HG02642 (cell line): ENCODE results near the gene HMGA1.

Experiments
- ATAC-seq: cut with Tn5 transposase; IDR thresholded peaks from one replicate; pipeline ENCODE4 v1.9.1; 2021; ENCODE audit warnings: mild to moderate bottlenecking; ENCODE audit not compliant: unreplicated experiment, poor library complexity

Gene HMGA1

DNA sequence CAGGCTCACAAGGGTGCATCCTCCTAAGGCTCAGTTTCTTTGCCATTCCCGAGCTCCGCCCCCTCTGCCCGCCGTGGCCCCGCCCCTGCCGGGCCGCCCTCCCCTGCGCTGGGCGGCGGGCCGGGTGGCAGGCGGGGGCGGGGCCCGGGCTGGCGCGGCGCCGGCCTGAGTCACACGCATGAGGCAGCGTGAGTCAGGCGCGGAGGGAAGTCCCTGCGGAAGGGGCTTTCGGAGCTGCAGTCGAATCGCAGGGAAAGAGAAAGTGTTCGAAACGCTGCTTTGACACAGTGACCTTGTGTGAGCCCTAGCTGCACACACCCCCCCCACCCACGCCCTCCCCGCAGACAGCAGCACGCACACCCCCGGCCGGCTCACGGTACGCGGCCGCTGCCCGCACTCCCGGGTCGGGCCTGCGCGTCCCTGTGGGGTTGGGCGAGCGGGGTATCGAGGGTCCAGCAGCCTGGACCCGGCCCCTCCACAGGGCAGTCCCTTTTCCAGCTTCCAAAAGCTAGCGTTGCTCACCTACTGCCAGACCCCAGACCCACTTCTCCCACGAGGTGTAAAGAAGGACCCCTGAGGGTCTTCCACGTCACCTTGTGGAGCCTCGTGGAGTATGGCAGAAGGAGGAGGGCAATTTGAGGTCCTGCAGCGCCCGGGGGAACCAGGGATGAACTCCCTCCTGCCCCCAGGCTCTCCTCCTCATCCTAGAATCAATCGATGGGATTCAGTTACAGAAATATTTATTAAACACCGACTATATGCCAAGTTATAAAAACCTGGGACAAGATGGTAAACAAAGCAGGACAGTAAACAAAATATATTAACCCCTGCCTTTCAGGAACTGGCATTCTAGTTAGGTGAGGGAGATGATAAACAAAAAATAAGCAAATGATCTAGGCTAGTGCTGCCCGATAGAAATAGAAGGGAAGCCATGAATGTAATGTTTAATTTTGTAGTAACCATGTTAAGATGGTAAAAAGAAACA is 12.4 kb upstream of the HMGA1 start:
- peak; percentile 91 for ATAC-seq

- ATAC-seq = no peak
Measured at GRCh38 chr6:34225551-34225950, 11.1 kb upstream of the HMGA1 start.

- ATAC-seq = no peak
Measured at GRCh38 chr6:34226066-34226465, 10.6 kb upstream of the HMGA1 start.

GRCh38 chr6:34226731-34227586 is 9.7 kb upstream of the HMGA1 start:
- ATAC-seq = no peak

GRCh38 chr6:34227761-34228421 is 8.8 kb upstream of the HMGA1 start:
- ATAC-seq = no peak

DNA sequence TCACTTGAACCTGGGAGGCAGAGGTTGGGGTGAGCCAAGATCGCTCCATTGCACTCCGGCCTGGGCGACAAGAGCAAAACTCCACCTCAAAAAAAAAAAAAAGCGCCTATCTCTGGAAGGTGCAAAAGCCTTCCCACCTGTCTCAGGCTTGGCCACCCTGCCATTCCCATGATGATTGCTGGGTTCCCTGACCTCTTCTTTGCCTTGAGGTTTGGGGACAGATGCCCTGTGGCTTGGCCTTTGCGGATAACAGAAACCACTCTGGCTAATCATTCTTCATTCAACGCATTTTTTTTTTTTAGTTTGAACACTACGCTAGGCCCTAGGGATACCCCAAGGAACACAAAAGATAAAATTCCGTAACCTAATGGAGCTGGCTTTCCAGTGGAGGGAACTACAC is 6.8 kb upstream of the HMGA1 start:
- no peak for ATAC-seq

DNA sequence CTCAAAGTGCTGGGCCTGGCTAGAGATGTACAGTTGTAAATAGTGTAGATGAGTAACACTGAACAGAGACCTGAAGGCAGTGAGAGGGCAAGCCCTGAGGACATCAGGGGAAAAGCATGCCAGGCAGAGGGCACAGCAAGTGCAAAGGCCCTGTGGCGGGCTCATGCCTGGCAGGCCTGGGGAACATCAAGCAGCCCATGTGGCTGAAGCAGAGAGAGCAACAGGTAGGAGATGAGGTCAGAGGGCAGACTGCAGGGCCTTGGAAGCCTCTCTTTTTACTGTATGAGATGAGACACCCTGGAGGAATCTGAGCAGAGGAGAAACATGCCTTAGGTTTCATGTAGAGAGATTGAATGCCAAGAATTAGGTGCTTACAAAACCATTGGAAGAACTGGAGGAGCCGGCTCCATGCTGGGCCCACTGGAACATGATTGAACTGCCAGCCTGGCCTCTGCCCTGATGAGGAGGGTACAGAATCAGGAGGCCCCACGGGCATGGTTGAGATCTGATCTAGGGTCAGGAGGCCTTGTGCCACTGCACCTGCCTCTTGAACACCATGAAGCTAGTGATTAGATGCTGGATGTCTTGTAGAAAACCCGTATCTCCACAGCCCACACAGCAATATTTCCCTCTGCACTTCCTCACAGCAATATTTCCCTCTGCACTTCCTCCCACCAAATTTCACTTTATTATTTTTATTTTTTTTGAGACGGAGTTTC is 5.9 kb upstream of the HMGA1 start:
- no peak for ATAC-seq

DNA sequence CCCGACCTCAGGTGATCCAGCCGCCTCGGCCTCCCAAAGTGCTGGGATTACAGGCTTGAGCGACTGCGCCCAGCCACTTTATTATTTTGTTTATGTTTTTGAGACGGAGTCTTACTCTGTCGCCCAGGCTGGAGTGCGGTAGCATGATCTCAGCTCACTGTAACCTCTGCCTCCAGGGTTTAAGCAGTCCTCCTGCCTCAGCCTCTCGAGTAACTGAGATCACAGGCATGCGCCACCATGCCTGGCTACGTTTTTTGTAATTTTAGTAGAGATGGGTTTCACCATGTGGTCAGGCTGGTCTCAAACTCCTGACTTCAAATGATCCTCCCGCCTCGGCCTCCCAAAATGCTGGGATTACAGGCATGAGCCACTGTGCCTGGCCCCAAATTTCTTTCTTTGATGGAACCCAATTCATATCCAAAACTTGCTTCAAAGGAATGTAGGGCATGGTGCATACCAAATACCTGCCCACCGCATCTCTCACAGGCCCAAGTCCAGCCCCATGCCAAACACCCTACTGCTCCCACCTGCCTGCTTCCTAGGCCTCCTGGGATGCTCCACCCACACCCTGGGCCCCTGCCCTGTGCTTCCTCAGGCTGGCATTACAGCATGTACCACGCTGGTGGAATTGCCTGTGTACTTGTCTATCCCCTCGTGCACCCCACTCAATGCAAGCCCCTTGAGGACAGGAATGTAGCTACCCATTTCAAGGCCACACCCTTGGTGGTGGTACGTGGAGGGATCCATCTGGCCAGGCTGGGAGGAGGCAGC is 4.9 kb upstream of the HMGA1 start:
- ATAC-seq = no peak

- ATAC-seq = no peak
Measured at GRCh38 chr6:34232901-34233300, 3.8 kb upstream of the HMGA1 start.

DNA sequence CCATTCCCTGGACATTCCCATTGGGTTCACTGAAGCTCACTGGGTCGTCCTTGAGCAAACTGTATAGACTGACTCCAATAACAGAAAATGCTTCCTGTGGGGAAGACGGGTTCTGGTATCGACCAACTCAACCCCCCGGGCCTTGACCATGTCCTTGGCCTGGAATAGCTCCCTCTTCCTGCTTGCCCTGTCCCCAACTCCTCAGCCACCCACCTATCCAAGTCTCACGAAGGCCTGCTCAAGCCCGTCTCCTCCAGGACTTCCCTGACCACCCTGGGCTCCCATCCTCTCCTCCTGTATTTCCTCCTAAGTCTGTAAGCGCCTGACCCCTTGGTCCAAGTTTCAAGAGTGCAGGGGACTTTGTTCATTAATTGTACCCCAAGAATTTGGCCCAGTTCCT is 2.8 kb upstream of the HMGA1 start:
- ATAC-seq = no peak

GRCh38 chr6:34234667-34235306 is 1.9 kb upstream of the HMGA1 start:
- no peak for ATAC-seq

DNA sequence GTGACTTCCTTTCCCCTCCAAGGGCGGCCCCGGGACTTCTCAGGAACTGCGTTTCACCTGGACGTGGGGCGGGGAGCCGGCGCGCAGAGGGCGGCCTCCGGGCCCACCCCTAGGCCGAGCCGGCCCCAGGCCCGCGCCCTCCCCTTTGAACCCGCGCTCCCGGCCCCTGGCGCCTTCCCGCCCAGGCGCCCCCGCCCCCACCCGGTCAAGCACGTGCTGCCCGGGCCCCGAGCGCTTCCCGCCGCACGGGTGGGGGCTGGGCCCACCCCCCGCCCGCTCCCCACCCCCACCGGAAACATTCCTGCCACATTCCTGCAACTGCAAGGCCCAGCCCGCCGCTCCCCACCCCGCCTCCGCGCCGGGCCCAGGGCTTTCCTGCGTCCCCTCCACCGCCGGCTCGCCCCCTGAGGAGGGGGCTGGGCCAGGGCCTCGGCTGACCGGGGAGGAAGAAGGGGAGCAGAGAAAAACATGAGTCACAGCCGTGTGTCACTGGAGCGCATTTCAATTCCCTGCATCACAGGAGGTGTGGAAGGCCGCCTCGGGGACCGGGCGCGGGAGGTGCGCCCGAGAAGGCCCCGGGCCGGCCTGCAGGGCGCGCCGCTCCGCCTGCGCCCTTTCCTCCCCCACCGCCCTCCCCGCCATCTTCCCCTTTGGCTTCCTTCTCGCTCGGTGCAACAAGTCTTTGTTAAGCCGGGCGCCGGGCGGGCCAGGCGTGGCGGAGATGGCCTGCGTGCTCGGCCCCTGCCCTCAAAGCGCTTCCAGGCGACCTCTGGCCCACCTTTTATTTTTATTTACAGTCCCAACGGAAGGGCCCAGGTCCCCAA is 1.2 kb upstream of the HMGA1 start:
- no peak for ATAC-seq

GRCh38 chr6:34236131-34236442 is 586 bp upstream of the HMGA1 start:
- peak; percentile 1 for ATAC-seq

DNA sequence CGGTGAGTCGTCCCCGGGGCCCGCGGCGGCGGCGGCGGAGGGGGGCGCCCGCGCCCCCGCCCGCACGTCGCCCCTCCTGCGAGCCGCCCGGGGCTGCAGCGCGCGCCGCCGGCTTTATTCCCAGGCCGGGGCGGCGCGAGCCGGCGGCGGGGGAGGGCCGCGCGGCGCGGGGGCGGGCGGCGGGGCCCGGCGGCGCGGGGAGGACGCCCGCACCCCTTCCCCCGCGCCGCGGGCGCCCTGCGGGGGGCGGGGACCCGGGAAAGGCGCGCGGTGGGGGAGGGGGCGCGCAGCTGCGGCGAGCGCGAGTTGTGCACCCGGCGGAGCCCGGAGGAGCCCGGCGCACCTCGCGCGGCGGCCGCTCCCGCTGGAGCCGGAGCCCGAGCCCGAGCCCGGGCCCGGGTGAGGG is 646 bp downstream of the HMGA1 start:
- peak; percentile 15 for ATAC-seq

DNA sequence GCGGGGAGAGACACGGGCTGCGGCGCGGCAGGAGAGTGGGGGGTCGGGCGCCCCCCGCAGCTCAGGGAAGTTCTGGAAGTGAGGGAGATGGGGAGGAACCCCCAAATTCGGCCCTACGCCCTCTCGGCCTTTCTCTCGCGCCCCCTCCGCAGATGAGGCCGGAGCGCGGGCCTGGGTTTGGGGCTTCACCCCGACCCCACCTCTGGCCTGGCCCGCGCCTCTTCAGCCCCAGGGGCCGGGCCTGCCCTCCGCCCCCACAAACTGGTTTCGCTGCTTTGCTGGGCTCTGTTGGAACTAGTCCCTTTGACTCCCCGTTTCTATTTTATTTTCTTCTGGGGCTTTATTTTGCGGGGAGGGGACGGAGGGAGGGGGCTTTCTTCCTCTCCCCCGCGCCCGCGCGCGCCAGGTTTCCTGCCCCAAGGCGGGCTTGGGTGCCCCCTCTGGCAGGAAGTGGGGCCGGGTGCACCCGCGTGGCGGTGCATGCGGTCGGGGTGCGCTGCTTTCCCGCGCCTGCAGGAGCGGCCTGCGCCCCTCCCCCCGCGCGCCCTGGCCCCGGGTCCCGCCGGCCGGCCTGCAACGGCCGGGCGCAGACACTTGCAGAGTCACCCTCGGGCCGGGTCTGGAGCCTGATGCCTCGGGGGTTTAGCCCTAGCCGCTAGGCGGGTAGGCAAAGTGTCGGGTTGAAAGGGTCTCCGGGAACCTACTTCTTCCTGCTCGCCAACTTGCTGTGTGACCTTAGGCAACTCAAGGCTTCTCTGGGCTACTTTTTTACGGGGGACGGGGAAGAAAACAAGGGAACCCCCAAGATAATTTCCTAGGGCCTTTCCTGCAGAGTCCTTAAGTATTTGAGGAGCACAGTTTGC is 1.3 kb downstream of the HMGA1 start:
- ATAC-seq = peak; percentile 21

GRCh38 chr6:34238585-34239499 is 2.2 kb downstream of the HMGA1 start:
- no peak for ATAC-seq
